Lung (tissue), 12 donors: ENCODE data around the gene C1RL. TPM values are rescaled to one million over a fixed set of nuclear protein-coding genes. Genes with fewer than 3 reads are reported as not detected.
"Not testable (repeated sequence)": the region's sequence is repeated elsewhere in the genome, so short reads cannot be mapped to it uniquely, and the experiment has no call there.

Experiments used
- ATAC-seq: fragments of 200-7000 bp; cut with Tn5 transposase; one replicate; pipeline ENCODE4 v1.9.1; 2020; ENCODE audit warnings: moderate number of reproducible peaks; ENCODE audit not compliant: insufficient read depth, low FRiP score
- DNase-seq, 3 donors: peaks; one replicate each; pipeline ENCODE4 v3.0.0-alpha.2; 2013 to 2017
- H3K27ac ChIP-seq, 2 donors: one replicate each; pipeline ENCODE4 v1.5.1; 2013; ENCODE audit warnings: mild to moderate bottlenecking in 2 of 2, moderate library complexity in 2 of 2, control low read depth in 1 of 2, inconsistent platforms in 1 of 2, low read depth in 1 of 2, low read length in 1 of 2
- H3K27me3 ChIP-seq, 3 donors: one replicate each; pipeline ENCODE4 v1.5.1; 2013; ENCODE audit warnings: low read length in 2 of 3; ENCODE audit not compliant: control insufficient read depth in 3 of 3, insufficient read depth in 3 of 3
- H3K36me3 ChIP-seq, 4 donors: one replicate each; pipeline ENCODE4 v1.5.1; 2013; ENCODE audit warnings: low read length in 4 of 4, mild to moderate bottlenecking in 1 of 4, moderate library complexity in 1 of 4; ENCODE audit not compliant: control insufficient read depth in 4 of 4, insufficient read depth in 4 of 4
- H3K4me1 ChIP-seq, 5 donors: one replicate each; pipeline ENCODE4 v1.5.1; 2013; ENCODE audit warnings: low read length in 5 of 5, mild to moderate bottlenecking in 2 of 5, moderate library complexity in 1 of 5; ENCODE audit not compliant: control insufficient read depth in 5 of 5, insufficient read depth in 5 of 5
- H3K4me3 ChIP-seq: one replicate; pipeline ENCODE4 v1.5.1; 2013; ENCODE audit warnings: mild to moderate bottlenecking, control low read depth, moderate library complexity
- H3K9ac ChIP-seq, 2 donors: one replicate each; pipeline ENCODE4 v1.5.1; 2013; ENCODE audit warnings: low read length in 2 of 2, control low read depth in 1 of 2; ENCODE audit not compliant: insufficient read depth in 1 of 2
- H3K9me3 ChIP-seq, 4 donors: one replicate each; pipeline ENCODE4 v1.5.1; 2013; ENCODE audit warnings: low read length in 3 of 4, mild to moderate bottlenecking in 1 of 4, moderate library complexity in 1 of 4; ENCODE audit not compliant: control insufficient read depth in 4 of 4, insufficient read depth in 3 of 4
- WGBS, 2 donors: extraction: QIAGEN DNeasy Blood & Tissue Kit; methylation state at CpG; one replicate each; pipeline ENCODE4 v1.1.7; 2013; 5-methylcytosine and 5-hydroxymethylcytosine counted together
- polyA plus RNA-seq, 2 donors: library from polyadenylated mRNA; stranded (reverse); fragments of 200-250 nt; gene quantifications; one replicate each; pipeline ENCODE4 v1.2.1, GENCODE V29; 2013
- total RNA-seq, 2 donors: library from RNA; depleted of rRNA in 1 of 2; stranded (reverse); fragments of >200 nt in 1 of 2; gene quantifications; one replicate each; pipeline ENCODE4 v1.2.1, GENCODE V29; 2014 to 2021
- TF ChIP-seq, protein P1 (sequence below): IDR thresholded peaks from 2 replicates; pipeline ENCODE4 v1.5.1; 2012; ENCODE audit warnings: mild to moderate bottlenecking; ENCODE audit errors: control extremely low read depth, extremely low read depth
- donor health status: control.
- donor health status: control.
- donor health status: Bipolar disorder and iron deficiency.
- donor health status: healthy.
- donor health status: DM: yes; HTN: yes; CAD: no.

Gene C1RL
- total and polyA plus RNA-seq, 4 donors, result 60.5 to 116 (median 86.5) TPM

DNA sequence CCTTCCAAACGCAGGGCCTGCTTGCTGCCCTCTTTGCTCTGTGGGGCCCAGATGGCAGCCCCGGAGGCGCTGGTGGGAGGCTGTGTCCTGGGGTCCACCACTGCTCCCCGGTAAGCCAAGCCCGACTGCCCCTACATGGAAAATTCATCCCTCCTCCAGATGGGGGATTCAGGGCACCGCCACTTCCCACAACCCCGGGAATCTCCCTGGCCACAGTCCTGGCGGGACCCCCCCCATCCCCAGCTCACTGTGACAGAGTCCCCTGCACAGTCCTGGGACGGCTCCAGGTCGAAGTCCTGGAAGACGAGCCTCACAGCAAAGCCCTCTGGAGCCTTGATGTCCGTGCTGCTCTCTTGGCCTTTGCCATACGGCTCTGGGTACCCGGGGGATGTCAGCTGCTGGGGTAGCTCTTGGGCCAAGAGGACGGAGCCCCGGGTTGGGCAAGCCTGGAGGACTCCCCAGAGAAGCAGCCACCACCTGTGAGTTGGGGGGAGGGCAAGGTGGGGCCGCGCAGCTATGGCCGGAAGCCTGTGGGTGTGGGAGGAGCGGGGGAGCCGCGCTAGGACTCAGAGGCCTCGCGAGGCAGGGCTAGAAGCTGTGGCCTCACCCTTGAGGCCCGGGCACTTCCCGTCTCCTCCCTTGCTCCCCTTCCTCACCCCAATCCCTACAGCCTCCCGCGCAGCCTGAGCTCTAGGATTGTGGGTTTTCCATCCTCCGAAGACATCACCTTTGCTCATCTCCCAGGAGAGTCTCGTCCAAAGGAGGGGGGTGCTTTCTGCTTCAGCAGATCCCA lies 815 bp downstream of the C1RL start:
- DNase-seq (peak; percentile 77 to 84 (median 84)), ATAC-seq (peak; percentile 90)
- Histone ChIP-seq H3K27me3 (no peaks in the 10 kb centered on the region), H3K9me3 (no peaks in the 10 kb centered on the region), H3K27ac (peak overlapping the region; percentile 67 to 96), H3K4me1 (peaks cover 0 to 12% (median 5%) of the 10 kb centered on the region in 5 donors), H3K4me3 (peak overlapping the region; percentile 72), H3K36me3 (peaks cover 0 to 8% (median 3%) of the 10 kb centered on the region in 4 donors), H3K9ac (peak overlapping the region; percentile 65 to 93)
- 3 to 6% methylated on average over 24 to 30 of the region's 30 CpGs for WGBS, 2 donors
- TF ChIP-seq, protein P1, sequence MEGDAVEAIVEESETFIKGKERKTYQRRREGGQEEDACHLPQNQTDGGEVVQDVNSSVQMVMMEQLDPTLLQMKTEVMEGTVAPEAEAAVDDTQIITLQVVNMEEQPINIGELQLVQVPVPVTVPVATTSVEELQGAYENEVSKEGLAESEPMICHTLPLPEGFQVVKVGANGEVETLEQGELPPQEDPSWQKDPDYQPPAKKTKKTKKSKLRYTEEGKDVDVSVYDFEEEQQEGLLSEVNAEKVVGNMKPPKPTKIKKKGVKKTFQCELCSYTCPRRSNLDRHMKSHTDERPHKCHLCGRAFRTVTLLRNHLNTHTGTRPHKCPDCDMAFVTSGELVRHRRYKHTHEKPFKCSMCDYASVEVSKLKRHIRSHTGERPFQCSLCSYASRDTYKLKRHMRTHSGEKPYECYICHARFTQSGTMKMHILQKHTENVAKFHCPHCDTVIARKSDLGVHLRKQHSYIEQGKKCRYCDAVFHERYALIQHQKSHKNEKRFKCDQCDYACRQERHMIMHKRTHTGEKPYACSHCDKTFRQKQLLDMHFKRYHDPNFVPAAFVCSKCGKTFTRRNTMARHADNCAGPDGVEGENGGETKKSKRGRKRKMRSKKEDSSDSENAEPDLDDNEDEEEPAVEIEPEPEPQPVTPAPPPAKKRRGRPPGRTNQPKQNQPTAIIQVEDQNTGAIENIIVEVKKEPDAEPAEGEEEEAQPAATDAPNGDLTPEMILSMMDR, result no peak

DNA sequence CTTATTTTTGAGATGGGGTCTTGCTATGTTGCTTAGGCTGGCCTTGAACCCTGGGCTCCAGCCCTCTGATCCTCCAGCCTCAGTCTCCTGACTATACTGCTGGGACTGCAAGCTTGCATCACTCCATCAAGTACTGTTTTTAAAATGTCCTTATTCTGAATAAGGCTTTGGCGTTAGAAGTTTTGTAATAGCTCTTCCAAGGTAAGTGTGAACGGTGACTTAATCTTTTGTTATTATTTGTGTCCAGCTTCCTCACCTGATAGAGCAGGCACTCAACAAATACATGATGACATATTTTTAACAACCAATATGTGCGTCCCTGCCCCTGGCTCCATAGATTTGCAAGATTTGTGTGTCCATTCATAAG lies 1.4 kb downstream of the C1RL start:
- DNase-seq, result peak in 2 of 3 donors; percentile 28 to 41
- H3K27me3 ChIP-seq, result no peaks in the 10 kb centered on the region
- peak; percentile 23 for ATAC-seq
- H3K27ac ChIP-seq, result peak overlapping the region; percentile 67 to 96
- peaks cover 0 to 12% (median 5%) of the 10 kb centered on the region in 5 donors for H3K4me1 ChIP-seq
- H3K4me3 ChIP-seq, result peak overlapping the region; percentile 72
- H3K9ac ChIP-seq, result no peak overlapping the region
- peaks cover 0 to 8% (median 3%) of the 10 kb centered on the region in 4 donors for H3K36me3 ChIP-seq
- 29 to 32% methylated on average over 3 of the region's 3 CpGs for WGBS, 2 donors
- TF ChIP-seq, protein P1, result no peak
- no peaks in the 10 kb centered on the region for H3K9me3 ChIP-seq

DNA sequence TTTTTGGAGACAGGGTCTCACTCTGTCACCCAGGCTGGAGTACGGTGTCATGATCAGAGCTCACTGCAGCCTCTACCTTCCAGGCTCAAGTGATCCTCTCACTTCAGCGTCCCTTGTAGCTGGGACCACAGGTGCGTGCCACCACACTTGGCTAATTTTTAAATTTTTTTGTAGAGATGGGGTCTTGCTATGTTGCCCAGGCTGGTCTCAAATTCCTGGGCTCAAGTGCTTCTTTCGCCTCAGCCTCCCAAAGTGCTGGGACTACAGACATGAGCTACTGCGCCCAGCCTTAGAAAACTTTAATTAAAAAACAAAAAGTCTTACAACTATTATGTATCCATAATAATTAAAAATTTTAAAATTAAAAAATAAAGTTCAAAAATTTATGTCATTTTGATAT lies 1.8 kb downstream of the C1RL start:
- Histone ChIP-seq H3K4me1 (peaks cover 0 to 10% (median 5%) of the 10 kb centered on the region in 5 donors), H3K27ac (peak overlapping the region in 1 of 2 donors; percentile 10)
- H3K9me3 ChIP-seq, H3K36me3 ChIP-seq, DNase-seq, H3K4me3 ChIP-seq, ATAC-seq, H3K9ac ChIP-seq, H3K27me3 ChIP-seq: not testable (repeated sequence)
- WGBS, 2 donors, result 95 to 96% methylated on average over 5 of the region's 5 CpGs

DNA sequence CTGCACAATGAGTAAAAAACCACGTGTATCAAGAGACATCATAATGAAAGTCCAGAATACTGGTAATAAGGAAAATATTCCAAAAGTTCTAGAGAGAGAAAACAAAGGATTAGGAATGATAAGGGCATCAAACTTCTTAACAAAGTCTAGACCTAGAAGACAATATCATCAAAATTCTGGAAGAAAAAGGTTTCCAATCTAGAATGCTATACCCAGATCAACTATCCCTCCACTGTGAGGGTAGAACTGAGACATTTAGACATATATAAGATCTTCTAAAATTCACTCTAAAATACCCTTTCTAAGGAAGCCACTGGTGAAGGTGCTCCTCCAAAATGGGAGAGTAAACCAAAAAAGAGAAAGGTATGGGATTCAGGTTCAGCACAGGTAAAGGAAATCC lies 2.9 kb downstream of the C1RL start:
- H3K27me3 ChIP-seq, result no peaks in the 10 kb centered on the region
- no peak overlapping the region for H3K4me3 ChIP-seq
- no peak overlapping the region for H3K9ac ChIP-seq
- H3K9me3 ChIP-seq, result no peaks in the 10 kb centered on the region
- H3K36me3 ChIP-seq, result peaks cover 0 to 13% (median 5%) of the 10 kb centered on the region in 4 donors
- TF ChIP-seq, protein P1, result no peak
- no peak overlapping the region for H3K27ac ChIP-seq
- ATAC-seq (no peak), DNase-seq (no peak)
- 97 to 98% methylated on average over 1 of the region's 1 CpG for WGBS, 2 donors
- peaks cover 0 to 10% (median 5%) of the 10 kb centered on the region in 5 donors for H3K4me1 ChIP-seq
